ENCODE results near the gene WDR18. TPM values are rescaled to one million over a fixed set of nuclear protein-coding genes. Genes with fewer than 3 reads are reported as not detected.

Gene WDR18
- total RNA-seq, 1 experiment from 2014 or later, result 94.7 TPM

GRCh38 chr19:1015782-1016646 lies 31.9 kb downstream of the WDR18 start:
- no peak overlapping the region for H2BK5ac ChIP-seq (ENCODE audit: insufficient read length, low read length)
- peak overlapping the region in 1 of 2 experiments; percentile 29; a peak in 2 of 5 replicates for H3K4me3 Mint-ChIP-seq
- no peak overlapping the region for H4K91ac ChIP-seq (ENCODE audit: insufficient read length, low read depth, low read length)
- no peak overlapping the region for H3K23ac ChIP-seq (ENCODE audit: insufficient read length, low read depth, low read length)
- no peak overlapping the region for H3K4me2 ChIP-seq (ENCODE audit: insufficient read depth, insufficient read length, low read length)
- no CpG with 5 or more reads among the region's 31 CpGs for WGBS (ENCODE audit: extremely low coverage, insufficient read length, low lambda C conversion rate)
- no peak overlapping the region for H2BK20ac ChIP-seq (ENCODE audit: low read depth, low read length, poor library complexity, severe bottlenecking)
- peaks cover 10% of the 10 kb centered on the region for H3K23me2 ChIP-seq (ENCODE audit: insufficient read length, low read depth, low read length, poor library complexity, severe bottlenecking)
- H4K8ac ChIP-seq (replicated peaks; ENCODE audit: insufficient read length, low read depth, low read length), result no peak overlapping the region
- no peak overlapping the region for H3K56ac ChIP-seq (ENCODE audit: insufficient read length, low read depth, low read length)
- H3K79me1 ChIP-seq (ENCODE audit: insufficient read depth, low read depth, low read length, poor library complexity, severe bottlenecking), result peaks cover 7% of the 10 kb centered on the region
- no peaks in the 10 kb centered on the region for H3K27me3 Mint-ChIP-seq (ENCODE audit: low read depth)
- no peak overlapping the region for H3K4ac ChIP-seq (ENCODE audit: low read depth, low read length)
- H2AFZ ChIP-seq (ENCODE audit: low read length), result no peak overlapping the region
- no peak overlapping the region for H2BK15ac ChIP-seq (ENCODE audit: low read depth, low read length)
- H3K14ac ChIP-seq (ENCODE audit: insufficient read depth, low read length), result no peak overlapping the region
- no peak overlapping the region for H3K9ac ChIP-seq (ENCODE audit: extremely low read depth, insufficient read length, low read length)
- no peaks in the 10 kb centered on the region for H3K27me3 ChIP-seq (ENCODE audit: insufficient read depth, low read length)
- H3K36me3 Mint-ChIP-seq (ENCODE audit: insufficient read depth in 1 of 3, low read depth in 3 of 3), result peaks cover 2 to 12% (median 10%) of the 10 kb centered on the region in 3 experiments; a peak in 5 of 7 replicates
- H3K18ac ChIP-seq (ENCODE audit: insufficient read length, low read depth, low read length), result no peak overlapping the region
- peaks cover 45% of the 10 kb centered on the region; the same call in 1 of the 2 replicates for H3K79me2 ChIP-seq (ENCODE audit: insufficient read depth, low read length)
- no peak overlapping the region for H2AK5ac ChIP-seq (ENCODE audit: insufficient read length, low read length)
- H3K4me1 Mint-ChIP-seq, result peaks cover 17 to 33% of the 10 kb centered on the region in 2 experiments
- H3T11ph ChIP-seq (ENCODE audit: low read length), result no peak overlapping the region
- no peak for TF ChIP-seq CTCF (conservative IDR thresholded peaks at IDR 0.05)
- H3K27ac ChIP-seq (ENCODE audit: insufficient read length, low read depth, low read length), result no peak overlapping the region
- peak overlapping the region in 1 of 3 experiments; percentile 77; a peak in 3 of 7 replicates for H3K27ac Mint-ChIP-seq
- DNase-seq, result no peak
- H2BK12ac ChIP-seq (ENCODE audit: insufficient read length, low read depth, low read length), result no peak overlapping the region
- H4K5ac ChIP-seq (ENCODE audit: insufficient read length, low read depth, low read length), result no peak overlapping the region
- no peak overlapping the region for H2BK120ac ChIP-seq (ENCODE audit: low read depth, low read length, poor library complexity, severe bottlenecking)
- H3K9me3 Mint-ChIP-seq, result no peaks in the 10 kb centered on the region
- H4K20me1 ChIP-seq (ENCODE audit: control insufficient read depth, insufficient read depth, insufficient read length), result no peaks in the 10 kb centered on the region
- H3K9me3 ChIP-seq (ENCODE audit: control insufficient read depth, low read depth, low read length), result no peaks in the 10 kb centered on the region
- H3K4me1 ChIP-seq (ENCODE audit: insufficient read depth, low read length), result no peaks in the 10 kb centered on the region; the same call in 1 of the 2 replicates

All from H9 (cell line).